Measurements from ENCODE around the gene MSH5. TPM values are rescaled to one million over a fixed set of nuclear protein-coding genes. Genes with fewer than 3 reads are reported as not detected.

The MSH5 gene
- total RNA-seq, 2 donors from 2014 or later: 6.7 to 12.9 TPM

DNA sequence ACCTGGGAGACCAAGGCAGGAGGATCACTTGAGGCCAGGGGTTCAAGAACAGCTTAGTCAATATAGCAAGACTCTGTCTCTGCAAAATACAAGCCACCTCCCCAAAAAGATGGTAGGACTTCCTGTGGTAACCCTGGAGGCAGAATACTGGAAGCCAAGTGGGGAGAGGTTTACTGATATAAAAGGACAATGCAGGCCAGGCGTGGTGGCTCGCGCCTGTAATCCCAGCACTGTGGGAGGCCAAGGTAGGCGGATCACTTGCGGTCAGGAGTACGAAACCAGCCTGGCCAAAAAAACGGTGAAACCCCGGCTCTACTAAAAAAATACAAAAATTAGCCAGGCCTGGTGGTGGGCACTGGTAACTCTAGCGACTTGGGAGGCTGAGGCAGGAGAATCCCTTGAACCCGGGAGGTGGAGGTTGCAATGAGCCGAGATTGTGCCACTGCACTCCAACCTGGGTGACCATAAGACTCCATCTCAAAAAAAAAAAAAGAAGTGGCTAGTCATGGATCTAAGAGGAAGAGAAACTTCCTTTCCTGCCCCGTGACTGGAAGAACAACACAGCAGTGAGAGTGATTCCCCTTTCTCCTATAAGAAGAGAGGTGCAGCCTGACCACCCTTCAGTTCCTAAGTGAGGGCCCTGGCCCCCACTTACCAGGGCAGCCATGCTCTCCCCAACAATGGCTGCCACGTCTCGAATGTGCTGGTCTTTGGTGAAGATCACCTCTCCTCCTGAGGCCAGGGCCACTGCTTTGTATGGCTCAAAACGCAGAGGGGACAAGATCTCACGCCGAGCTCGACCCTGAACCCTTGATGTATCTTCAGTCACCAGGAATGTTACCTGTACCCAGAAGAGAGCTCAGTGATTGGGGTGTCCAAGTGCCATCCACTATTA lies 28.8 kb downstream of the MSH5 start:
- intact Hi-C loops (cut with DNase I): no loop called here
- no peaks in the 10 kb centered on the region for H3K36me3 ChIP-seq (replicated peaks in 1 of 2; ENCODE audit: insufficient read depth in 1 of 2, low read depth in 2 of 2)
- ATAC-seq: no peak

DNA sequence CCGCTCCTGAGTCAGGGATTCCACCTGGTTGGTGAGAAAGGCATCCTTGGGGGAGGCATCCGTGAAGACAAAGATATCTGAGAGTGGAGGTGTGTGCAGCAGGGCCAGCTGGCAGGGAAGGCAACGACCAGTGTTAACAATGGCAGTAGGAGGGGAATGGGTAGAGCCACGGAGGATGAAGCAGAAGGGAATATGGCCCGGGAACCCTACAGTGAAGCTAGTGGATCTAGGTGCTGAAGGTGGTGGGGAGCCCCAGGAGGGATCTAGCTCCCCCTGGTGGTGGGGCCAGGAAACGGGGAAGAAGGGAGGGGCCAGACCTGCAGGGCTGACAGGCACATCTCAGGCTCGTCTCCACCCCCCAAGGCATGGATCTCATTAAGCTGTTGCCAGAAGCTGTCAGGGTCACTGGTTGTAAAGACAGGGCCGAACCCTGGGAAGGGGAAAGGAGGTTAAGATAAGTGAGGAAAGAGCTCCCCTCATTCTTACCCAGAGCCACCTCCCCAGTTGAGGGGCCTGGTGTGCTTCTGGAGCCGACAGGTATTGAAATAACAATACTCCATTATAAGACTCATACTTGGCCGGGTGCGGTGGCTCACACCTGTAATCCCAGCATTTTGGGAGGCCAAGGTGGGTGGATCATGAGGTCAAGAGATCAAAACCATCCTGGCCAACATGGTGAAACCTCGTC lies 30.0 kb downstream of the MSH5 start:
- DNase-seq: peak; percentile 73 to 86 (median 82)
- Histone ChIP-seq H3K27ac (no peak overlapping the region), H3K27me3 (no peaks in the 10 kb centered on the region), H3K36me3 (replicated peaks in 1 of 2; ENCODE audit: insufficient read depth in 1 of 2, low read depth in 2 of 2) (no peaks in the 10 kb centered on the region), H3K4me3 (no peak overlapping the region), H3K4me1 (peaks cover 4% of the 10 kb centered on the region), H3K9me3 (no peaks in the 10 kb centered on the region)
- peak; percentile 80 for ATAC-seq
- TF ChIP-seq POLR2A (IDR thresholded peaks at IDR 0.05): no peak
- TF ChIP-seq, protein P1, sequence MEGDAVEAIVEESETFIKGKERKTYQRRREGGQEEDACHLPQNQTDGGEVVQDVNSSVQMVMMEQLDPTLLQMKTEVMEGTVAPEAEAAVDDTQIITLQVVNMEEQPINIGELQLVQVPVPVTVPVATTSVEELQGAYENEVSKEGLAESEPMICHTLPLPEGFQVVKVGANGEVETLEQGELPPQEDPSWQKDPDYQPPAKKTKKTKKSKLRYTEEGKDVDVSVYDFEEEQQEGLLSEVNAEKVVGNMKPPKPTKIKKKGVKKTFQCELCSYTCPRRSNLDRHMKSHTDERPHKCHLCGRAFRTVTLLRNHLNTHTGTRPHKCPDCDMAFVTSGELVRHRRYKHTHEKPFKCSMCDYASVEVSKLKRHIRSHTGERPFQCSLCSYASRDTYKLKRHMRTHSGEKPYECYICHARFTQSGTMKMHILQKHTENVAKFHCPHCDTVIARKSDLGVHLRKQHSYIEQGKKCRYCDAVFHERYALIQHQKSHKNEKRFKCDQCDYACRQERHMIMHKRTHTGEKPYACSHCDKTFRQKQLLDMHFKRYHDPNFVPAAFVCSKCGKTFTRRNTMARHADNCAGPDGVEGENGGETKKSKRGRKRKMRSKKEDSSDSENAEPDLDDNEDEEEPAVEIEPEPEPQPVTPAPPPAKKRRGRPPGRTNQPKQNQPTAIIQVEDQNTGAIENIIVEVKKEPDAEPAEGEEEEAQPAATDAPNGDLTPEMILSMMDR (IDR thresholded peaks at IDR 0.05): peak; percentile 72 to 87 (median 81)
- intact Hi-C loops (cut with DNase I): no loop called here
- 43 to 45% methylated on average over 12 of the region's 12 CpGs for WGBS, 2 donors

More for the DNA sequence above, 28.8 kb downstream of the MSH5 start:
- Histone ChIP-seq H3K4me3 (no peak overlapping the region), H3K27me3 (no peaks in the 10 kb centered on the region), H3K9me3 (no peaks in the 10 kb centered on the region), H3K27ac (no peak overlapping the region), H3K4me1 (peaks cover 4% of the 10 kb centered on the region)
- peak in 1 of 4 donors; percentile 34 for DNase-seq
- TF ChIP-seq, protein P1 (IDR thresholded peaks at IDR 0.05): no peak
- TF ChIP-seq POLR2A (IDR thresholded peaks at IDR 0.05): no peak
- WGBS, 2 donors: 72 to 82% methylated on average over 13 to 18 of the region's 18 CpGs

- Histone ChIP-seq H3K4me3 (no peak overlapping the region), H3K27ac (no peak overlapping the region), H3K27me3 (no peaks in the 10 kb centered on the region), H3K9me3 (no peaks in the 10 kb centered on the region), H3K36me3 (replicated peaks in 1 of 2; ENCODE audit: insufficient read depth in 1 of 2, low read depth in 2 of 2) (no peaks in the 10 kb centered on the region), H3K4me1 (peaks cover 9% of the 10 kb centered on the region)
- 69 to 70% methylated on average over 2 of the region's 2 CpGs for WGBS, 2 donors
- intact Hi-C loops (cut with DNase I): no loop called here
- no peak for DNase-seq
- no peak for ATAC-seq
- no peak for TF ChIP-seq POLR2A (IDR thresholded peaks at IDR 0.05)
- TF ChIP-seq, protein P1 (IDR thresholded peaks at IDR 0.05): no peak
These were observed 31.1 kb downstream of the MSH5 start for GRCh38 chr6:31770860-31771259.

GRCh38 chr6:31771992-31772358 lies 32.2 kb downstream of the MSH5 start:
- Histone ChIP-seq H3K9me3 (no peaks in the 10 kb centered on the region), H3K27ac (no peak overlapping the region), H3K27me3 (no peaks in the 10 kb centered on the region), H3K4me1 (peaks cover 16% of the 10 kb centered on the region), H3K4me3 (no peak overlapping the region), H3K36me3 (replicated peaks in 1 of 2; ENCODE audit: insufficient read depth in 1 of 2, low read depth in 2 of 2) (no peaks in the 10 kb centered on the region)
- intact Hi-C loops (cut with DNase I): no loop called here
- no peak for ATAC-seq
- 65 to 72% methylated on average over 4 of the region's 4 CpGs for WGBS, 2 donors
- no peak for DNase-seq
- TF ChIP-seq, protein P1 (IDR thresholded peaks at IDR 0.05): no peak
- TF ChIP-seq POLR2A (IDR thresholded peaks at IDR 0.05): no peak
